HG03575 (cell line): Measurements from ENCODE around the gene PRDM11.
"Not testable (repeated sequence)": the region's sequence is repeated elsewhere in the genome, so short reads cannot be mapped to it uniquely, and the experiment has no call there.

ENCODE experiments used
- ATAC-seq: cut with Tn5 transposase; IDR thresholded peaks from one replicate; pipeline ENCODE4 v1.9.1; 2021; ENCODE audit not compliant: unreplicated experiment, insufficient number of reproducible peaks, low FRiP score; ENCODE audit errors: extremely low read depth

Gene PRDM11

DNA sequence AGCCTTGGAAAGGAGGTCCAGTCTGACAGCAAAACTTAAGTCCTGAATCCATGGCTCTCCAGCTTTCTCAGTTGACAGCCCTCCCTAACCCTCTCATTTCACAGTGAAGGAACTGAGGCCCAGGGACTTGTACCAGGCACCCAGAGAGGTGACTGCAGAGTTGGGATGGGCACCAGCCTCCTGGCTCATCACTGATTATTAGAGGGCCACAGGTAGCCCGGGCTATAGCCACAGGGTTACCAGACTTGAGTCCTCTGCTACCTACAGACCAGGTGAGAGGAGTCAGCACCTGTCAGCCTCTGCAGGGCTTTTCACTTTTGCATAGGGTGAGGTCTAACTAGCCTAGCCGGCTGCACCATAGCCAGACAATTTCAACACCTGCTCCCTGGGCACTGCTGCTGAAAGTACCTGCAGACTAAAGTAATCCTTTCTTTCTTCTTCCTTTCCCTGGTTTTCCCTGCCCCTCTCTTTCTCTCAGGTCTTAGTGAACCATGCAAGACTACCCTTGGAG is 102.1 kb downstream of the PRDM11 start:
- ATAC-seq: no peak

DNA sequence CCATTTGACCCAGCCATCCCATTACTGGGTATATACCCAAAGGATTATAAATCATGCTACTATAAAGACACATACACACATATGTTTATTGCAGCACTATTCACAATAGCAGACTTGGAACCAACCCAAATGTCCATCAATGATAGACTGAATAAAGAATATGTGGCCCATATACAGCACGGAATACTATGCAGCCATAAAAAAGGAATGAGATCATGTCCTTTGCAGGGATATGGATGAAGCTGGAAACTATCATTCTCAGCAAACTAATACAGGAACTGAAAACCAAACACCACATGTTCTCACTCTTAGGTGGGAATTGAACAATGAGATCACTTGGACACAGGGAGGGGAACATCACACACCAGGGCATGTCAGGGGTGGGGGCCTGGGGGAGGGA is 102.9 kb downstream of the PRDM11 start:
- not testable (repeated sequence) for ATAC-seq

DNA sequence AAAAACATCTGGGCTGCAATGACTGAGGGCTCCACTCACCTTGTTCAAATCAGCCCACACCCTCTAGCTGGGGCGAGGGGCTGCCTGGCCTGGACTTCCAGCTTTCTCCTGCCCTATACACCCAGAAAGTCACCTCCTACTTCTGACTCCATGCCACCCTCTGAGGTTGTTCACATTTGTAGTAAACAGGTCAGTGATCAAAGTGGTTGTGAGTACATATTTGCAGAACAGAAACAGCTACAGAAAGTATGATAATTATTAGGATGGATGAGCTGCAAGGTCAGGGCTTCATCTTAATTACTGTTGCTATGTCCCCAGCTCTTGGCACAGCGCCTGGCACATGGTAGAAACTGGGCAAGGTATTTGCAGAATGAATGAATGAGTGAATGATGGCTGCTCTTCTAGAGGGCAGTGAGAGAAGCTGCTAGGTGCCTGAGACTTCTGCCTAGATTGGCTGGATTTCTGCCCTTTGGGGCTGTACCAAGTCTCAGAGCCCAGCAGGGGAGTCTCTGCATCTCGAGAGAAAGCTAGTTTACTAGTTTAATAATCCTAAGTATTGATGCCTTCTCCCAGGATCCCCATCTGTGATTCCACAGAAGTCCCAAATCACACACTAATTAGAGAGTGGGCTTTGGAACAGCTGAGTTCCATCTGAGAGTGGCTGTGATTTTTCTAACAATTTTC is 103.7 kb downstream of the PRDM11 start:
- ATAC-seq: no peak

DNA sequence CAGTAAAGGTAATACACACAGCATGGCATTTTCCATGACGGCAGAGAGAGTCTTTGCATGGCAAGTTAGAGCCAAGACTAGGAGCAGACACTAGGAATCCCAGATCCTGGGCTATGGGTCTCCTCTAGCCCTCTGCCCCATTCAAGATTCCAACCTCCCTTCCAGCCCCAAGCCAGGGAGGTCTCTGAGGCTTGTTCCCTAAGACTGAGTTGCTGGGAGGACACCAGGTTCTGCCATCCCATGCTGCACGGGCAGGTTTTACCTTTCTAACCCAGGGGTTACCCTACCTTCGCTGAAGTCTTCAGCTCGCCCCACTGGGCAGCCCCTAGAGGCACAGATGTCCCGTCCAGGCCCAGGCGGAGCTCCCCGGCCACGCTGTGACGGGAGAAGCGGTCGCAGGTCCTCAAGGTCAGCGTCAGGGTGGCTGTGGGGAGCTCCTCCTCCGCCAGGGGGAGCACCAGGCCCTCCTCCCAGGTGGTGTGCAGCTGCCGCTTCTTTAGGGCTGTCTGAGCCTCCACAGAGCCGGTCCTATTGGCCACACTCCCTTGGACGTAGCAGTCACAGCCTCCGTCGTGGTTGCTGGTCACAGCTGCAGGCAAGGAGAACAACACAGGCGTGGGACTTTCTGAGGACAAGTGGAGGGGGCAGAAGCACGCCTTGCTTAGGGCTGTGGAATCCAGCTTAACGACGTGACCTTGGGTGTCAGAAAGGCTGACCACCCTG is 105.9 kb downstream of the PRDM11 start:
- ATAC-seq: no peak

DNA sequence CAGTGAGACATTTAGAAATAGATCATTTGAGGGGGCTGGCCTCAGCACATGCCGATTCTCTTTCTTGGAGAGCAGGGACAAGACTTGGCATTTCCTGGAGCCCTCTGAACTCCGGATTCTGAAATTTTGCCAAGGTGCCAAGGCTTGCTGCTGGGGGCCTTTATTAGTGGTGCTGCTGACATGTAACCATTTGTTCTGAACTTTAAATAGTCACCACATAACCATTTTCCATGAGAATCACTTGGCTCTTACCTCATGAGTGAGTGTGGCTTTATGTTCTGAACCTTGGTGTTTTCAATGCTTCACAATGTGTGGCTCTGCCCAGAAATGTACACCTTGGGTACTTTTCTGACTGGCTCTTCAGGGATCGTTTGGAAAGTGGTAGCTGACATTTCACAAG is 106.4 kb downstream of the PRDM11 start:
- no peak for ATAC-seq

DNA sequence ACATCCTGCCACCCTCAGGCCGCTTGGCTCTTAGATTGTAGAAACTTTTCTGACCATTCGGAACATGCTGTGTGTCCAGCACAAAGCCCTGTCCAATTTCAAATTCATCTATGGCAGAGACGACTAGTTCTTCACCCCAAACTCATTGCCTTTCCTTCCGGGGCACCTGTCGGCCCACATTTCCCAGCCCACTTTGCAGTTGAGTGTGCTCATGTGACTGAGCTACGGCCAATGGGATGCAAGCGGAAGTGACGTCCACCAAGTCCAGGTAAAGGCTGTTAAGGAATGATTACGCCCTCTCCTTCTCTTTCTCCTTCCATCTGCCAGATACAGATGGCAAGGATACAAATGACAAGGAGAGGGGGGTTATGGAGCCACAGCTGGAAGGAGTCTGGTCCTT is 107.2 kb downstream of the PRDM11 start:
- ATAC-seq: no peak

DNA sequence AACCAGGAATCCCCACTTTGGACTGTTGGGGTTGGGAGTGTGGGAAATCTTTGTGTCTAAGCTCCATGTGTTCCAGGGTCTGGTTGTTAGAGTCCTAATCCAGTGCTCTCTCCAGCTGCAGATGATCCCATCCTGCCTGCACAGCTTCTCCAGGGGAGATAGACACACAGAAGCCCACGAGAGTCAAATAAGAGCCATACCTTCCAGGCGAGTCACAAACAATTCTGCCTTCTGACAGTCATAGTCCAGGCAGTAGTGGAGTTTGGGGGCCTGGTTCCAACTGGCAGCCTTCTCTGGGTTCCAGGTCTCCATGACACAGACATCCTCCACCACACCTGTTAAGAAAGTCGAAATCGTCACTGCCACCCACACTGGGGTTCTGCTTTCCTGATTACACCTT is 107.6 kb downstream of the PRDM11 start:
- no peak for ATAC-seq

DNA sequence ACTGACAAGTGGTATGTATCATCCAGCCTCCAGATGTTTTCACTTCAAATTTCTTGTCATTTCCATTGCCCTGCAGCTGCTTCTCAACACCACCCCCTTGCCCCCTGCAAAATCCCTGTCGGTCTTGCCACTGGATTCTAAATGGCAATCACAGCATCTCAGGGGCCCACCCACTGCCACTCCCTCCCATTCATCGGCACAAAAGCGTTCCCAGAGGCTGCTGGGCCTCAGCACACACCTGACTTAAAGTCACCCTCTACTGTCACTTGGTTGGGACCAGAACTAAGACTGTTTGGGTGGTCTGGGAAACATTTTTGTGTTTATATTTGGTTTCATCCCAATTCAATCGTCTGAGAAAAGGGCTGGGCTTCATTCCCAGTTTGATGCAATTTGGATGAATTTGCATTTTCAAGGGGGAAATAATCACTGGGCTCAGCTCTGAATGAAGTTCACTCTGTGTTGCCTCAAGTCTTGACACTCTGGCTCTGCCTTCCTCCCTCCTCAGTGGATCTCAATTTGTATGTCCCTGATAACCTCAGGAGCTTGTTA is 112.6 kb downstream of the PRDM11 start:
- ATAC-seq: no peak

DNA sequence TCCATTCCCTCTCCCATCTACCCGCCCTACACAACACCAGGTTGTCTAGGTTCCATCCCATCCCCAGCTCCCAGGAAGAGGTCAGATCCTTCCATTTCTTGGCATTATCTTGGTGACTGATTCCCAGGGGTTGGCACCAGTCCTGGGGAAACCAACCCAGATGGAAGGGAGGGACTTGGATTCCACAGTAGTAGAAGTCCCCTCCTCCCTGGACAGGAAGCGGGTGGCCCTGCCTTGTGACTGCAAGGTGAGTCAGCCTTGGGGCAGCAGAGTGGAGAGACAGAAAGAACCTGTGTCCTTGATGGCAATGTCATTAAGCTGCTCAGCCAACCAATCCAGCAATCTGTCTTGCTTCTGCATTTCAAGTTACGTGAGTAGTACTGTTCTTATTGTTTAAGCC is 113.2 kb downstream of the PRDM11 start:
- ATAC-seq: no peak

DNA sequence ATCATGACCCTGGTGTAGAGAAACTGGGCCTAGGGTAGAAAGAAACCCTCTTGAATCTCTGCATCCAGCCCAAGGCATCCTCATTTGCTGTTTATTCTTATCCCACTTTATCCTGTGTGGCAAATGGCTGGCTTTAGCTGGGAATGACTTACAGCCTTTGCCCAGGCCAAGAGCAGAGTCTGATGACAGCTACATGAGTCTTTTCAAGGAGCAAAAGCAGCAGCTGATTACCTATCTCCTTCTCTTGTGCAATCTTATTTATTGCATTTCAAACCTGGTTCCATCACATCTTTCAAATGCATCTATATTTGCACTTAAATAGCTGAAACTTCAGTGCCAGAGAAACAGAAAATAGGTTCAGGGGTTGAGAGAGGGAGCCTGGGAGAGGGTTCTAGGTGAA is 113.6 kb downstream of the PRDM11 start:
- ATAC-seq: no peak

DNA sequence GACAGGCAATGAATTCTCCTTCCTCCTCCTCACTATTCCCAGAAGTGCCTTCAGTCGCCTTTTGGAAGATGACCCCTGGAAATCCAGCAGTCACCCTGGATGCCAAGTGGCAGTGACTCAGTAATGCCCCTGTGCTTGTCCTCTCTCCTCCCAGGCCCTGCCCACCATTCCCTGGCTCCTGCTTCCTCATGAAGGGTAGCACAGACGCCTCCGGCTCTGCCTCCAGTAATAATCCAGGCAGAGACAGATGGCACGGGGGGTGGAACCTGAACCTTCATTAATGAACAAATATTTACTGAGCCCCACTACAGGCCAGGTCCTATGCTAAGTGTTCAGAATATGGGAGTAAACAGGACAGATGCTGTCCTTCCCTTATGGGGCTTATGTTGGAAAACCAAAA is 116.5 kb downstream of the PRDM11 start:
- ATAC-seq: no peak

DNA sequence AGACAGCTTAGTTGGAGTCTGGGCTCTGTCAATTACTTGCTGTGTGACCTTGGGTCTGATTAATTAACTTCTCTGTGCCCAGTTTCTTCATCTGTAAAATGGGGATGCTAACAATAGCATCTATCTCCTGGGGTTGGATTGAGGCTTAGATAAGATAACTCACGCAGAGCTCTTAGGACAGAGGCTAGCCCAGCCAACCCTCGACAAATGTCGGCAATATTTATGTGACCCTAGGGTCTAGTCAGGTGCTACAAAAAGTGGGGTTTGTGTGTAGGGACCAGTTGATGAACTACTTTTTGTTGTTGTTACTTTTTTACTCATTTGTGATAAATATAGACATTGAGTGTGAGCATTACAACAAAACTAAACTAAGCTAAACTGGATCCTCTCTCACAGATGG is 117.3 kb downstream of the PRDM11 start:
- no peak for ATAC-seq

DNA sequence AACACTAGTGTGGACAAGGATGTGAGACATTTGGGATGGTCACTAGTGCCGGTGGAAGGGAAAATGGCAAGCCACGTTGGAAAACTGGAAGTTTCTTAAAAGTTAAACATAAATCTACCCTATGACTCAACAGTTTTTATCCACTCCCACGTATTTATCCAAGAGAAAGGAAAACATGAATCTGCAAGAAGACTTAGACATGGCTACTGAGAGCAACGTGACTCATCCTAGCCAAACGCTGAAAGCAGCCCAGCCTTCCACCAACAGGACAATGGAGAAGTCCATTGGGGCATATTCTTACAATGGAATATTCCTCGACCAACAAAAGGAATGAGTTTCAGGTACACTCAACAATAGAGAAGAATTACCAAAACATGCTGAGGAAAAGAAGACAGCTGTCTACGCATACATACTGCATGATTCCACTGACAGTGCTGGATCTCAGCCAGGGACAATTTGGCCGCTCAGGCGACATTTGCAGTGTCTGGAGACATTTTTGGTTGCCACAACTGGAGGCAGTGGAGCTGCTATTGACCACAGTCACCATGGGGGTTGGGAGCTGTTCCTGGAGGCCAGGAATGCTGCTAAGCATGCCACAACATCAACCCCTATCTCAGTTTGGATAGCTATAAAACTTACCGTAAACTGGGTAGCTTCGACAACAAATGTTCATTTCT is 118.5 kb downstream of the PRDM11 start:
- no peak for ATAC-seq

DNA sequence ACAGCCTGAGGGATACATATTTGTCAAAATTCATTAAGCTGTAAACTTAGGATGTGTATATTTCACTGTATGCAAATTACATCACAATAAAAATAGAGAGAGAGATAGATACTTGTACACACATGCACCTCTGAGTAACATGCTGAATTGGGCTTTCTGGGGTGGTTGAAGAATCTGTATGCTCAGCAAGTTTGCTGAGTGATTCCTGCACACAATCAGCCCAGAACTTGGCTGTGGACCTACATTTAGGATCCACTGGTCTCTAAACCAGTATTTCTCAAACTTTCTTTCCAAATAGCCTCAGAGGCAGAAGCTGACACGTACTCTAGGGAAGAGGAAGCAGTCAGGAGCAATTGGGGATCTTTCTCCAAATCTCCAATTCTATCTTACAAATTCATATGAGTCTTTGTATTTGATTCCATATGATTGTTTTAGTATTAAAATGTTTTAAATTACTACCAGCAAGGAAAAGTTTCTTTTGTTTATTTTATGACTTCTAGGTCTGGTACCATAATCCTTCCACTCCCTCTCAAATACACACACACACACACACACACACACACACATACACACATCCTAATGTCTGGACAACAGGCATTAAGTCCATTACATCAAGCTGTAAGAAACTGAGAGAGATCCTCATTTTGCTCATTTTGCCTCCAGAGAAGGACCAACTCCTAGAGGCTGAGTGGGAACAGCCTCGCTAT is 119.7 kb downstream of the PRDM11 start:
- ATAC-seq: no peak

DNA sequence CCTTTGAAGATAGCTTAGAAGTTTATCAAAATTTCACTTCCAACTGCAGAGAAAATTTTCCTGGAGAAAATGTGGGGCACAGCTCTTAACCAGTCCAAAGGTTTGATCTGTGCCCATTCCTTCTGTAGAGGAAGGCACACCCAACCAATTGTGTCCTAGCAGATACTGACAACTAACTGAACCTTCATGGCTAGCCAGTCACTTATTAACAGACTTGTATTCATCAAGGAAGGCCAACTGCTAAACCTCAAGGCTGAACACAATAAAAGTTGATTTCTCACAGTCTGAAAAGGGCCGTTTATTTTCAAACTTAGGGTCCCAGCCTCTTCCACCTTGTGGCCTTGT is 120.2 kb downstream of the PRDM11 start:
- no peak for ATAC-seq

DNA sequence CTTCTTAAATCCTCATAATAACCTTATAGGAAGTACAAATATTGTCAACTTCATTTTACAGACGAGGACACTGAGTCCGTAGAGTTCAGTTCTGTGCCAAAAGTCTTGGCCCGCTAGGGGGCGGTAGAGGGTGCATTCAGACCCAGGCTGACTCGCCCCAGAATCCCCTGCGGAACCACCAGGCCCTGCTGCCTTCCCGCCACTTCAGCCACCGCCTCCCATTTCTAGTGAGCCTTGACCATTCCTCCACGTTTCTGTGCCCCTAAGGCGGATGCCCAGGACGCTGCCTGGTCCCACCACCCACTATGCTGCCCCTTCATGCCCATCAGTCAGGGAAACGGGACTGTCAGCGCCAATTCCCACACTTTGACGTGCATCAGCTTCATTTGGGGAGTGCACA is 120.6 kb downstream of the PRDM11 start:
- ATAC-seq: no peak

DNA sequence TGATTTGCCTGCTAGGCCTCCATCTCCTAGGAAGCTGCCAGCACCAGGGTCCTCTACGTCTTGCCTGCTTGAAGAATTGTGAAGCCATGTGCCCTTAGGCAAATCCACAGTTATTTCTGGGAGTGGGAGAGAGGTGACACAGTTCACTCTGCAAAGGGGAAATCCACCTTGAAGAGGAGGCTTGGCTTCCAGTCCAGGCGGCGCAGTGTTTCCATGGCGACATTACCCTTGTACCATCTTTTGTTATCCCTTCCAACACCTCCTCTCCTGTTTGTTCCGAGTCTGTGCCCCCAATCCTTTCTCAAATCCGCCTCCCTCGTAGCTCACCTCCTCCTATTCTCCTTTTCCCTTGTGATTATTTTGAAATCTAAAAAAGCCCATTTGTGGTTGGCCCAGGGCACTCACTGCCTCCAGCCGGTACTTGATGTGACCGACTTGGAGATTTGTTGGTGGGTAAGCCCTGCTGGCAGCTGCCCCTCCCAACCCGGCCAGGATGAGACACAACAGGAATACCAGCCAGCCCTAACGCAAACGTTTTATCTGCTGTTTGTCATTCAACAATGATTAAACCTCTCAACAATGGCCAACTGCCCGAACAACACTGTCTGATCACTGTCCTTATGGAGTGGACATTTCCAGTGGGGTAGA is 121.3 kb downstream of the PRDM11 start:
- ATAC-seq: no peak

DNA sequence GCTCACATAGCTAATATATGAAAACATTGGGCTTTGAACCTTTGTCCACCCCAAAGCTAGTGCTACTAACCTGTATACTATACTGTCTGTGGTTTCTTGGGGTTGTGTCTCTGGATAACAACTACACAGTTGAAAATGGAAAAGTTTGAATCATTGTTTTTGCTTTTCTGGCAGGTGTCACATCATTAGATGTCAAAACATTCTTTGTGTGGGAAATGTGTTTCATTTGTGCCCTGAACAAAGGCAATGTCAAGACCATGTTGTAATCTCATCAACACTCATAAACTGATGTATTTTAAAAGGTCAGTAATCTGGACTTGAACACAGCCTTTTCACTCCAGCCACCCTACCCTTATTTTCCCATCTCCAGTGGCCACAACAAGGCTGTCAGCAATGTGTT is 123.2 kb downstream of the PRDM11 start:
- no peak for ATAC-seq
